ENCODE results near the gene NFKBIE. TPM values are rescaled to one million over a fixed set of nuclear protein-coding genes. Genes with fewer than 3 reads are reported as not detected.

The NFKBIE gene
- total RNA-seq, 2 experiments from 2014 or later: 43.0 to 43.1 TPM

GRCh38 chr6:44273617-44274016 is 8.3 kb upstream of the NFKBIE start:
- ATAC-seq (ENCODE audit: poor library complexity) (no peak), DNase-seq (no peak)
- H3K27me3 ChIP-seq (ENCODE audit: control insufficient read depth in 1 of 2, insufficient read depth in 2 of 2, low read length in 2 of 2): peaks cover 69 to 86% of the 10 kb centered on the region in 2 experiments
- H3K4me1 ChIP-seq (ENCODE audit: insufficient read depth, low read length): peaks cover 21% of the 10 kb centered on the region
- CTCF ChIA-PET: no interaction called here
- H3K27ac ChIP-seq (ENCODE audit: low read depth in 1 of 2, low read length in 2 of 2): no peak overlapping the region
- no peaks in the 10 kb centered on the region for H3K36me3 Mint-ChIP-seq (ENCODE audit: low read depth)
- H3K4me3 Mint-ChIP-seq: no peak overlapping the region
- TF ChIP-seq CTCF (IDR thresholded peaks at IDR 0.05): no peak
- H3K4me3 ChIP-seq (ENCODE audit: low read length): no peak overlapping the region
- POLR2A ChIA-PET: no interaction called here
- intact Hi-C loops (cut with DNase I, micrococcal nuclease): no loop called here
- no peak overlapping the region for H3K27ac Mint-ChIP-seq
- no peaks in the 10 kb centered on the region for H3K9me3 Mint-ChIP-seq
- H3K4me1 Mint-ChIP-seq (ENCODE audit: low read depth): peaks cover 15% of the 10 kb centered on the region
- H3K9me3 ChIP-seq (ENCODE audit: control insufficient read depth in 1 of 2, insufficient read depth in 1 of 2, low read length in 2 of 2): no peaks in the 10 kb centered on the region
- H3K27me3 Mint-ChIP-seq: peaks cover 75% of the 10 kb centered on the region
- H3K36me3 ChIP-seq (ENCODE audit: insufficient read depth, low read length): no peaks in the 10 kb centered on the region

GRCh38 chr6:44272999-44273566 is 7.7 kb upstream of the NFKBIE start:
- no peak for DNase-seq
- Mint-ChIP-seq H3K9me3 (no peaks in the 10 kb centered on the region), H3K4me1 (ENCODE audit: low read depth) (peaks cover 15% of the 10 kb centered on the region), H3K27ac (no peak overlapping the region), H3K36me3 (ENCODE audit: low read depth) (no peaks in the 10 kb centered on the region), H3K27me3 (peaks cover 74% of the 10 kb centered on the region), H3K4me3 (no peak overlapping the region)
- Histone ChIP-seq H3K27me3 (ENCODE audit: control insufficient read depth in 1 of 2, insufficient read depth in 2 of 2, low read length in 2 of 2) (peaks cover 70 to 86% of the 10 kb centered on the region in 2 experiments), H3K4me1 (ENCODE audit: insufficient read depth, low read length) (peaks cover 21% of the 10 kb centered on the region), H3K36me3 (ENCODE audit: insufficient read depth, low read length) (no peaks in the 10 kb centered on the region), H3K9me3 (ENCODE audit: control insufficient read depth in 1 of 2, insufficient read depth in 1 of 2, low read length in 2 of 2) (no peaks in the 10 kb centered on the region), H3K27ac (ENCODE audit: low read depth in 1 of 2, low read length in 2 of 2) (no peak overlapping the region), H3K4me3 (ENCODE audit: low read length) (no peak overlapping the region)
- TF ChIP-seq CTCF (IDR thresholded peaks at IDR 0.05): no peak
- intact Hi-C loops (cut with DNase I, micrococcal nuclease): no loop called here
- no peak for ATAC-seq (ENCODE audit: poor library complexity)
- POLR2A ChIA-PET: no interaction called here
- CTCF ChIA-PET: no interaction called here

GRCh38 chr6:44272529-44272928 is 7.2 kb upstream of the NFKBIE start:
- Histone ChIP-seq H3K27ac (ENCODE audit: low read depth in 1 of 2, low read length in 2 of 2) (no peak overlapping the region), H3K4me1 (ENCODE audit: insufficient read depth, low read length) (peaks cover 21% of the 10 kb centered on the region), H3K27me3 (ENCODE audit: control insufficient read depth in 1 of 2, insufficient read depth in 2 of 2, low read length in 2 of 2) (peaks cover 67 to 80% of the 10 kb centered on the region in 2 experiments), H3K4me3 (ENCODE audit: low read length) (no peak overlapping the region), H3K36me3 (ENCODE audit: insufficient read depth, low read length) (no peaks in the 10 kb centered on the region), H3K9me3 (ENCODE audit: control insufficient read depth in 1 of 2, insufficient read depth in 1 of 2, low read length in 2 of 2) (no peaks in the 10 kb centered on the region)
- H3K9me3 Mint-ChIP-seq: no peaks in the 10 kb centered on the region
- ChIA-PET POLR2A (no interaction called here), CTCF (no interaction called here)
- H3K27ac Mint-ChIP-seq: no peak overlapping the region
- intact Hi-C loops (cut with DNase I, micrococcal nuclease): no loop called here
- H3K4me1 Mint-ChIP-seq (ENCODE audit: low read depth): peaks cover 19% of the 10 kb centered on the region
- ATAC-seq (ENCODE audit: poor library complexity): no peak
- peak overlapping the region; percentile 8 for H3K4me3 Mint-ChIP-seq
- H3K27me3 Mint-ChIP-seq: peaks cover 71% of the 10 kb centered on the region
- no peak for DNase-seq
- no peak for TF ChIP-seq CTCF (IDR thresholded peaks at IDR 0.05)
- H3K36me3 Mint-ChIP-seq (ENCODE audit: low read depth): no peaks in the 10 kb centered on the region
